COR-L47 (cell line): ENCODE data around the gene GPER1.
"Not testable (repeated sequence)": the region's sequence is repeated elsewhere in the genome, so short reads cannot be mapped to it uniquely, and the experiment has no call there.

Experiments used
- DNase-seq: peaks from one replicate; lab custom pipeline; 2025; lab: John Stamatoyannopoulos, UW

GPER1 gene

DNA sequence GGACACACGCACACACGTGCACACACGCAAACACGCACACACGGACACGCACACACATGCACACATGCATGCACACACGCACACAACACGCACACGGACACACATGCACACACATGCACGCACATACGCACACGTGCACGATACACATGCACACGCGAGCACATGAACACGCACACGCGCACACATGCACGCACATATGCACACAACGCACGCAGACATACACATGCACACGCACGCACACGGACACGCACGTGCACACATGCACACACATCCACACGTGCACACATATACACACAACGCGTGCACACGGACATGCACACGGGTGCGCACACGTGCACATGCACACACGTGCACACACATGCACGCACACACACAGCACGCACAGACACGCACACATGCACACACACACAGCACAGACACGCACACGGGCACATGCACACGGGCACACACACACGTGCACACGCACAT, 17.3 kb upstream of the GPER1 start:
- no peak for DNase-seq

DNA sequence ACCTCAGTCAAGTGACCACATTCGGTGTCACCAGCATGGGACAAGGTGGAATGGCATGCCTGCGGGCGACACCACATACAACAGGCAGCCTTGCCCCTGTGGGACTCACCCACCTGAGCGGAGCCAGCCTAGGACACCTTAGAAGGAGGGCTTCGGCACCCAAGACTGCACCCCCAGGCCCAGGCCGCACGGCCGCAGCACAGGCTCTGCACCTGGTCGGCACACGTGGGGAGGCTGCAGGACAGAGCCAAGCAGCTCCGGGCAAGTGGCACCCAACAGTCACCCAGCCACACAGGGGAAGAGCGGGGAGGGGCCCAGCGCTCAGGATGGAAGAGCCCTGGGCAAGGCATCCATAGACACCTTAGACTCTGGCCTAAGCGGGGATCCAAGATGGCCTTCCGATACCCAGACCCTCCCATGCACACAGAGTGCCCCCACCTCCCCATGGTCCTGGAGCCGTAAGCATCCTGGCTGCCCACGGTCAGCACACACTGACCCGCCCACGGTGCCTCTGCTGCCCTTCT, 16.1 kb upstream of the GPER1 start:
- no peak for DNase-seq

DNA sequence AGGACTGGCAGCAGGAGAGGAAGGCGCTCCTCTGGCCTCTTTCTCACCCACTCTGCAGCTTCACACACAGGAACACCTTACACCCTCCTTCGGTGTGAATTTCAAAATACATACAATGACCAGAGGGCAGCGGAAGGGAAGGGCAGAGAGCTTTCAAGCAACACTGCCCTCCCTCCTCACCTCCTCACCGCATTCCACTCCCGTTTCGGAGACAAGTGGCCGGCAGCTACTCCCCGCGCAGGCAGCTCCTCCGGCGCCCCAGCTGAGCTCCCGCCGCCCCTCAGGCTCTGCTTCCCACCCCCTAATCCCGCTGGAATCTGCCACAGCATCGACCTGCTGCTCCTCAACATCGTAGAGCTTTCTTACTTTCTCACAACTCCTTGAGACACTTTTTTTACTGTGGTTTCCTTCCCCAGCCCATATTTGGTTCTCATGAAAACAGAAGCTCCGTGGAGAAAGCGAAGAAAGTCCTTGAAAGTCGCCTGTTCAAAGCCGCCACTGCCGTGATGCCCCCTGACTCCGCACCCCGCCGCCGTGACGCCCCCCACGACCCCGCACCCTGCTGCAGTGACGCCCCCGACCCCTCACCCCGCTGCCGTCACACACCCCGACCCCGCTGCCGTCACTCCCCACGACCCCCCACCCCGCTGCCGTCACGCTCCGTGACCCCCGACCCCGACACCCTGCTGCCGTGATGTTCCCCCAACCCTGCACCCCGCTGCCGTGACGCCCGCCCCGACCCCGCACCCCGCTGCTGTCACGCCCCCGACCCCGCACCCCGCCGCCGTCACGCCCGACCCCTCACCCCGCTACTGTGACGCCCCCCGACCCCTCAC, 14.6 kb upstream of the GPER1 start:
- DNase-seq: no peak

DNA sequence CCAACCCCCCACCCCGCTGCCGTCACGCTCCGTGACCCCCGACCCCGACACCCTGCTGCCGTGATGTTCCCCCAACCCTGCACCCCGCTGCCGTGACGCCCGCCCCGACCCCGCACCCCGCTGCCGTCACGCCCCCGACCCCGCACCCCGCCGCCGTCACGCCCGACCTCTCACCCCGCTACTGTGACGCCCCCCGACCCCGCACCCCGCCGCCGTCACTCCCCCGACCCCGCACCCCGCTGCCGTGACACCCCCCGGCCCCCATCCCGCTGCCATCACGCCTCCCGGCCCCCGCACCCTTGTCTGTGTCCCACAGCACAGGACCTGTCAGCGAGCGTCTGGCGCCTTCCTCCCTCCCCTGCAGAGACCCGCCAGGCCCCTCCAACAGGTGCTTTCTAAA, 13.9 kb upstream of the GPER1 start:
- DNase-seq: not testable (repeated sequence)

DNA sequence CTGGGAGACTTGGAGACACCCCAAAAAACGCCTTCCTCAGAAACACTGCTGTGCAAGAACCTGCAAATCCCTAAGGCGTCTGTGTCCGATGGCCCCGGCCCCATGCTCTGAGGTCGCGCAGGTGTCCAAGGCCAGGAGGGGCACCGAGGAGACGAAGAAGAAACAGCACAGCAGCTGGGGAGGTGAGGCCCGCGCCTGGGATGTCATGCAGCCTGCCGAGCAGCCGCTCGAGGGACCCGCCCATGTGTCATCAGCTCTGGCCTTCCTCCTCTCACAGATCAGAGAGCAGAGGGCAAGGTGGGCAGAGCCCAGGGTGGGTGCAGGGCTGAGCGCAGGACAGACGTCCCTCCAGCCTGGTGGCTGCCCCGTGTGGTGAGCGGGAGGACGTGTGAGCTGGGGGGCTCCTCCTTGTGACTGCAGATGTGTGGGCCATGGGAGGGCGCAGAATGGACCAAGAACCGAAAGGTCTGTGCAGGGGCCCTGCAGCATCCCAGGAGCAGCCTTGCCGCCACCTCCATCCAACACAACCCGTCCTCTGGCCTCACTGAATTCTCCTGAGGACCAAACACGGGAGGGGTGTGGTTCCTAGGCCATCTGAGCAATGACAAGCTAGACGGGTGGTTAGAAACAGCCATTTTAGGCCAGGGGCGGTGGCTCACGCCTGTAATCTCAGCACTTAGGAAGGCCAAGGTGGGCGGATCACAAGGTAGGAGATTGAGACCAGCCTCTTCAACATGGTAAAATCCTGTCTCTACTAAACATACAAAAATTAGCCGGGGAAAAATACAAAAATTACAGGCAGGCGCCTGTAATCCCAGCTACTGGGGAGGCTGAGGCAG, 13.1 kb upstream of the GPER1 start:
- DNase-seq: no peak

DNA sequence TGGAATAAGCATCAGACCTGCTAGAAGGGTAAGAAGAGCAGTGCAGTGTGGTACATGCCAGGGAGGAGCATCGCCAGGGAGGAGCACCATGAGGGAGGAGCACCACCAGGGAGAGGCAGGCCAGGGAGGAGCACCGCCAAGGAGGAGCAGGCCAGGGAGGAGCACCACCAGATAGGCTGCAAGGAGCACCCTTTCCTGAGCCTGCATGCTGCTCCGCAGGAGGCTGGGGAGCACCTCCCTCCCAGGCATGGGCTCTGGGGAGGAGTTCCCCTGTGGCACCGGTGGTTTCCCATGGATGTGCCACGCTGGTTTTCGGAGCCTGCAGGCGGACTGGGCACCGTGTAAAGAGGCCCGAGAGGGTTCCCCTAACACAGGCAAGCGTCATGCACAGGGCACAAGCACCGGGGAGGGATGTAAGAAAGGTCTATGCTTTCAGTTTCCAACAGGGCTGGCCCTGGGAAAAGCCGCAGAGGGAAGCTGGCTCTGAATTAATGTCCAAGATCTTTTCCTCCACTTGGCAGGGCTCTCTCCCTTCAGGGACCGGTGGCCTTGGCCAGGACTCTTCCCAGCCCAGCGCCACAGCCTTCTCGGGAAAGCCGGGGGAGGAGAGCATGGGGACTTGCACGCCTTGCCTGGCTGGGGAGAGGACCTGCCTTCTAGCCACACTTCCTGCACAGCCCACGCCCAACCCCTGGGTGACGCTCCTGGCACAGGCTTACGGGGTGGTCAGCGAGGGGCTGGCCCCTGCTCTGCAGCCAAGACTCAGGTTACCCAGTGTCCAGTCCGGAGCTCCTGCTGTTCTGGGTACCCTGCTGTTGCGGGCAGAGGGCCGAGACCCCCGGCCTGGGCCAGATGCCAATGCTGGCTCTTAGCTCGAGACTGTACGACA, 11.5 kb upstream of the GPER1 start:
- no peak for DNase-seq

DNA sequence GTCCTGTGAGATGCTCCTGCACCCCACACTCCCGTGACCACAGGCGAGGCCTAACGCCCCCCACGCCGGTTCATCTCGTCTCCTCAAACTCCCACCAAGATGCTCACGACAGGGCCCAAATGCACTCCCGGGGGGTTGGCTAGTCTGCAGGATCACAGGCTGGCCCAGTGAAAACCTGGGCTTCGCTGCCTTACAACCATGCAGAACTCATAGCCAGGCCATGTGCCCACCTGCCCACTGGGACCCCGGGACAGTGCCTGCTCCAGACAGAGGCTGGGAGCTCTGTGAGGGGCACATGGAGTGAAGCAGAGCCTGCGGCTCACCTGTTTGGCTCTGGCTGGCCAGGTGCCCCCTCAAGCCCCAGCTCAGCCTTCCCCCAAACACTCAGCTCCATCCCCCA, 9.4 kb upstream of the GPER1 start:
- DNase-seq: no peak

DNA sequence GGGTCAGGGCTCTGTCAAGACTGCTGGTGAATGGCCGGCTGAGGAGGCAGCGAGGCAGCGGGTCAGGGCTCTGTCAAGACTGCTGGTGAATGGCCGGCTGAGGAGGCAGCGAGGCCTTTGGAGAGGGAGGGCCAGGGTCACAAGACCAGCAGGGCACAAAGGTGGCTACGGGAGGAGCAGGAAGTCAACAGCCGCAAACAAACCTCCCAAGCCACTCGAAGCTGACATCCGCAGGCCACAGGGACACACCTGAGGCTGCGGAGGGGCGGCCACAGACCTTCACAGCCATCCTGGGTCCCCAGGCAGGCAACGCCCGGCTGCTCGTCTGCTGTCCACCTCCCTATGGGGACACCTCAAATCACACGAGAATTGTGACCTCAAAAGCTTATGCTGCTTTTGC, 8.9 kb upstream of the GPER1 start:
- no peak for DNase-seq

DNA sequence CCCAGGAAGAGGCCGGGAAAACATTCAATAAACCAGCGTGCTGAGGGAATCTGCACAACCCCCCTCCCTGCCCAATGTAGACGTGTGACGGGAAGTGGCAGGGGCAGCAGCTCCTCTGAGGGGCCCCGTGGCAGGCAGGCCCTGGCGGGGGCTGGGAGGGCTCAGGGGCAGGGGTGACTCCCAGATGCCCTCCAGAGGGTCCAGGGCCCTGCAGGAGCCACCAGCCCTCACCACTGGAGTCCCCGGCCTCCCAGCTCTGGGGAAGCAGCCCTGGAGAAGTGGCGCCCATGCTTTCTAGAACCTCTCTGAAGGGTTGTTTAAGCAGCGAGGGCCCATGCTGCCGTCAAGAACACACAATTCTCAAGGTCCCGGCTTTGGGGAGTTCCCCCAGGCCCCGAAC, 8.4 kb upstream of the GPER1 start:
- DNase-seq: no peak

DNA sequence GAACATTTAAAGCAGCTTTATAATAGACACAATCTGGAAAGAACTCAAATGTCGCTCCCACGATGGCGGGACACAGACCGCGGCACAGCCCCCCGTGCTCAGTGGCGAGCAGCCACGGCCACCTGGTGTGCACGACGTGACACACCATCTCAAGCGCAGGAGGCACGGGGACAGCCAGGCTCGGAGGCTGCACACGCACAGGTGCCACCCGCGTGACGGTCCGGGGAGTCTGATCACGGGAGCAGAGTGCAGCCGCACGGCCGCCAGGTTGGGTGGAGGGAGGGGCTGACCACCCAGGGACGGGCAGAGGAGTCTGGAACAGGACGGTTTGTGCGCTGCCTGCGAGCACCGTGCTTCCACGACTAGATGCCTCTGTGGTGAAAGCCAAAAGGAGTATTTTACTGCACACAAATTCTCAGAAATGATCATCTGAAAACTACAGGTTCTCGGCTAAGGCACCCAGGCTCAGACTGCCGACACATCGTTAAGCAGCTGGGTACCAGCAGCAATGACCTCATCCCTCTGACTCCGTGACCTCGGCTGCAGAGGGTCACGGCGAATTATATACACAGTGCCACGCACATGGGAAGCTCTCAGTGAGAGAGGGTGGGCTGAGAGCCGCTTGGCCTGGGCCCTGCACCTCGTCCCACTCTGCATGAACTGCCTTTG, 7.5 kb upstream of the GPER1 start:
- DNase-seq: no peak

DNA sequence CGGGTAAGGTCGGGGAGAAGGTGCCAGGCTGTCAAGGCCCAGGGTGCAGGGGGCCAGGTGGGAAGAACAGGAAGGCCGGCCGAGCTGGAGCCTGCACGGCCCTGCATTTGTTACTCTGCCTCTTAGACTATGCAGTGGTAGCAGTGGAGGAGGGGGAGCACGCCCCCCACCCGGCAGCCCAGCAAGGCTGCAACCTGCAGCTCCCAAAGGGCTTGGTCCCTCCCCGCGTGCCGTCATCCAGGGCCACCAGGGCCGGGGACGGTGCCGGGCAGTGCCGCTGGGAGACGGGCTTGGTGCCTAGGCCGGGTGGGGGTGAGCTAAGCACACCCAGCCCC, 7.0 kb upstream of the GPER1 start:
- DNase-seq: no peak

DNA sequence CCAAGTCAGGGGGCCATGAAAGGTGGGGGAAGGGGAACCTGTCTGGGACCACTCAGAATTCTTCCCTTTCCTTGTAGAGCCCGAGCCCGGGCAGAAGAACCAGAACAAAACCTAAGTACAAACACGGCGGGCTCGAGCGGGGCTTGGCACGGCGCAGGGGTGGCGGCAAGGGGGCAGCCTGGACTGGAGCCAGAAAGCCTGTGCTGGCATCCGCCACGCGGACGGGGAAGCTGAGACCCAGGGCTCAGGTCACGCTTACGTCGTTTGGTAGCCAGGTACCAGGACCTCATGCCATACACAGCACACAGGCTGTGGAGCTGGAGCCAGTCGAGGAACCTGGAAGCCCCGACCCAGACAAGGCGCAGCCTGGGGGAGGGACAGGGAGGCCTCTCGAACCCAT, 6.6 kb upstream of the GPER1 start:
- DNase-seq: no peak

DNA sequence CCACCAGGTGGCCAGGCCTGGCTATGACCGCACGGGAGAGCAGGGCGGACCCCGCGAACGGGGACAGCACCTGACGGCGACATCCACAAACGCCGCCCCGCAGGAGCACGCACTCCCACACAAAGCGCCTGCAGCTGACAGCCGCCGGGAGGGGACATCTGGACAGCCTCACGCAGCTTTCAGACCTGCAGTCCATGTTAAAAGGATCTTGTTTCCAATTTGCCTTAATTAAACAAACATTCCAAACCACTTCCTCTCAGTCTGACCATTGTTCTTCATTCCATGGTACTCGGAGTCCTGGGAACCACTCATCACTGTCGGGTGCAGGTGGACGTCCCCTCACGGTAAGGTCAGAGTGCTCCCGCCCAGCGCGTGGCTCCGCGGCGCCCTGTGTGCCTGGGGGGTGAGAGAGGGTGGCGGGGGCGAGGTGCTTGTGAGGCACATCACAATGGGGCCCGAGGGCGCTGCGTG, 5.9 kb upstream of the GPER1 start:
- DNase-seq: peak; percentile 60

DNA sequence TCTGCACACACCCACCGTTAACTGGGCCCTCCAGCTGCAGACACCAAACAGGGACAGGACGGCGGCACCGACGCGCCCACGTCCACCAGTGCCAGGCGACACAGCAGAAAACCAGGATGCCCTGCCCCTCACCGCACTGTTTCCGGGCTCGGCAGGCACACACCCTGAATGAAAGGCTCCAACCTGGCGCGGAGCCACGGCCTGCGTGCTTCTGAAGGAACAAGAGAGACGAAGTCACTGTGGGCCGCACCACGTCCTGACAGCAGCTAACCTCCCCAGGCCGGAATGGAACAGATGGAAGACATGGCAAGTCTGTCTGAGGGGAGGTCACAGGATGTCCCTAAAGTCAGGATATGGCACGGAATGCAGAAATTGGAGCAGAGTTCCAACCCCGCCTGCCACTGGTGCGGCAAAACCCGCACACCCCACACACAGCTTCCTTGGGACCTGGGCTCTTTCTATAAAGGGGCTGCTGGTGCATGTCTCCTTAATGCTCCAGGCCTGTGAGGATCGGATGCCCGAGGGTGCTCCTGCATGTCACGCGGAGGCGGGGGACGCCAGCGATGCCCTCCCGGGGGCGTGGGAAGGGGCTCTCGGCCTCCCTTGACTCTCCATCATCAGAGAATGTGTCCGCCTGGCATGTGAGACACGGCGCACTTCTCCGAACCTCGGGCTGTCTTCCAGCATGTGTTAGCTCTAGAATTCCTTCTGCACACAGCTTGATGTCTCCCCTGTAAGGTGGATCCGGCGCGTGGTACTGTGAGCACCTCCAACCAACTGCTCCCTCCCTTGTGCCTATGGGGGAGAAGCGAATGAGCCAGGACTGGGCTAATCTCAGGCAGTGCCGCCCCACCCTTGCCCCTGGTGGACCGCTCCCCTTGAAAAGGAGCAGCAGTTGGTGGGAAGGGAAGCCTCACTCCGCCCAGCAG, 3.9 kb upstream of the GPER1 start:
- no peak for DNase-seq

DNA sequence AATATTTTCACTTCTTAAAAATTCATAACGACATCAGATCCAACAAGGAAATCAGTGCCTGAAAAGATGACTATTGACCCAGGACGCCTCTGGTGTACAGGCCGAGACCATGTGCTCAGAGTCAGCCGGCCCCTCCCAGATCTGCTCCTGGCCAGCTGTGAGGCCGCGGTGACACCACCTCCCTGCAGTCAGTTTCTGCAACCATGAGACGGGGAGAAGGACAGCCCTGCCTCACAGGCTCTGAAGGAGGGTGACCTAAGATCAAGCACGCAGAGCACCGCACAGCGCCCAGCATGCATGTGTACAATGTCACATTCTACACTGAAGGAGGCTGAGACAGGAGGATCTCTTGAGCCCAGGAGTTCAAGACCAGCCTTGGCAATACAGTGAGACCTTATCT, 2.6 kb upstream of the GPER1 start:
- no peak for DNase-seq

DNA sequence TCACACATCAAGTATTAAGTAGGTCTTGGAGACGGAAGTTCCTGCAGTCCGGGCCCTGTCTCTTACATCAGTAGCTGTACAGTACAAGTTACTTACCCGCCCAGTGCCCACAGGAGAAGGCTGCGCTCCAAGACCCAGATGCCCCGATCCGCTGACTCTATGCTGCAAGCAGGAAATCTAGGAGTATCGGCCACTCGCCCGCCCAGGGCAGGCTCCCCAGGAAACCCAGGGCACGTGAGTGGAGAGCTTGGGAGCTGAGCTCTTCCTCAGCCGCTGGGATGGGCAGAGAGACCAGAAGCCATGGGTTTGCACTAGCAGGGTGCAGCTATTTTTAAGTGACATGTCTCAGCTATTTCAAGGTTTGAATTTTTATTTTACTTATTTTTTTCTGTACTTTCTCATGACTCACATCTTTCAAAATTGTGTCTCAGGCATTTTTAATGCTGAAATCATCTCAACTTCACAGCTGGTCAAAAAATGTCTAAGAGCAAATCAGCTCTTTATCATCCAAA, 1.9 kb upstream of the GPER1 start:
- DNase-seq: no peak

DNA sequence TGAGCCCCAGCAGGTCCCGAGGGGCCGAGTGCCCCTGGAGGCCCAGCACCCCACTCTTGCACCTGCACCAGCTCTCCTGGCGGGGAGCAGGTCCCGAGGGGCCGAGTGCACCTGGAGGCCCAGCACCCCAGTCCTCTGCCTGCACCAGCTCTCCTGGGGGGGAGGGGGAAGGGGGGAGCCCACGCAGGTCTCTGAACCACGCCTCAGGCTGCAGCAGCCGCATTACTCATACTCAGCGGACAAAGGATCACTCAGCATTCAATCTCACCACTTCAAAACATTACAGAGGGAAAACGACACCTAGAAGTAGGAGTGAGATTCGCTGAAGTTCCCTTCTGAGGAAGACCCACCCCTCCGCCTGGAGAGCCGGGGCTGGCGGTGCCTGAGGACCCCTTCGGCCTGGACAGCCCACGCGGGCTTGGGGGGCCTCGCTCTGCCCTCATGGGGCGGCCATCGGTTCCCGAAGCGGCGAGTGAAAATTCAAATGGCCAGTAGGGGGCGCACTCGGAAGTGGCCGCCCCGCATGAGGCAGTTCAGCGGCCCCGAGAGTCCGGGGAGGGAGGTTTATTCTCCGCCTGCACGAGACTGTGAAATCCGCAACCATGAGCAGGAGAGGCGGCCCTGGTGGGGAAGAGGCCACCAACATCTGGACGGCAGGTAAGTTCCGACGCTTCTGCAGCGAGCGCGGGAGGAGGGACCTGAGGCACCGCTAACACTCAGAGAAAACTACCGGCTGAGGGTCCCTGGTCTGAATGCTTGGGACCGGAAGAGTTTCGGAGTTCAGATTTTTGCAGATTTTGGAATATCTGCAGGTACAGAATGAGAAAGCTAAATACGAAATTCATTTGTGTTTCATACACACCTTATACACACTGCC, 1.1 kb upstream of the GPER1 start:
- no peak for DNase-seq

DNA sequence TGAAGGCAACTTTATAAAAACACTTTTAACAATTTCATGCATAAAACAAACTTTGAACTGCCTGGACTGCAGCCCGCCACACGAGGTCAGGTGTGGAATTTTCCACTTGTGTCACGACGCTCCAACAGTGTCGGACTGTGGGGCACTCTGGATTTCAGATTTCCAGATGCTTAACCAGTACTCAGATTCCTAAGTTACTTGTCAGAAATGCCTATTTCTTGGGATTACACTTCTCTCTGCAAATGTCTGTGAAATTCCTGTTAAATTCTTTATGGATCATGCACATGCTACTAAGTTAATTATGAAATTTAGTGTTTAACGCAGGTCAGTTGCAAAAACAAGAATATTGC, 473 bp upstream of the GPER1 start:
- DNase-seq: no peak

DNA sequence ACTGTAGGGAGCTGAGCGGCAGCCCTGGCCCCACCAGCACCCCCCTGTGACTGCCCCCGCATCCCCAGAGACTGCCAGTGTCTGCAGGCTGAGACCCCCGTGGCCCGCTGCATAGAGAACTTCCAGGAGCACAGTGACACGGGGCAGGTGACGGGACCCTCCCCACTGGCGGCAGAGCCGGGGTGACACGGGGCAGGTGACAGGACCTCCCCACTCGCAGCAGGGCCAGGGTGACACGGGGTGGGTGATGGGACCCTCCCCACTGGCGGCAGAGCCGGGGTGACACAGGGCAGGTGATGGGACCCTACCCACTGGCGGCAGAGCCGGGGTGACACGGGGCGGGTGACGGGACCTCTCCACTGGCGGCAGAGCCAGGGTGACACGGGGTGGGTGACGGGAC, 2.3 kb downstream of the GPER1 start:
- DNase-seq: no peak
